ENCODE results near the gene SOBP.

GRCh38 chr6:107606407-107606806, 116.5 kb downstream of the SOBP start:
- TF ChIP-seq CTCF (IDR thresholded peaks at IDR 0.05) (no peak), POLR2A (IDR thresholded peaks at IDR 0.05) (no peak)
